Parathyroid adenoma (tissue), 2 donors: ENCODE measurements around the gene ATP9B.

Source experiments
- H2AFZ ChIP-seq: fragments of 300-600 bp; sonication (generic); one replicate; pipeline ENCODE4 v1.7.0; 2017; ENCODE audit warnings: antibody characterized with exemption, mild to moderate bottlenecking
- H3K27ac ChIP-seq: fragments of 300-600 bp; sonication (generic); one replicate; pipeline ENCODE4 v1.7.0; 2017
- H3K27me3 ChIP-seq: fragments of 300-600 bp; sonication (generic); one replicate; pipeline ENCODE4 v1.7.0; 2017; ENCODE audit warnings: low read length; ENCODE audit not compliant: control insufficient read depth, insufficient read depth
- H3K36me3 ChIP-seq: fragments of 300-600 bp; sonication (generic); one replicate; pipeline ENCODE4 v1.7.0; 2017; ENCODE audit warnings: low read length; ENCODE audit not compliant: control insufficient read depth, insufficient read depth
- H3K4me1 ChIP-seq: fragments of 300-600 bp; sonication (generic); one replicate; pipeline ENCODE4 v1.7.0; 2017; ENCODE audit warnings: control low read depth
- H3K4me2 ChIP-seq: fragments of 300-600 bp; sonication (generic); one replicate; pipeline ENCODE4 v1.7.0; 2017; ENCODE audit warnings: low read length
- H3K4me3 ChIP-seq: fragments of 300-600 bp; sonication (generic); one replicate; pipeline ENCODE4 v1.7.0; 2017; ENCODE audit warnings: low read depth, low read length
- H3K79me2 ChIP-seq: fragments of 300-600 bp; sonication (generic); one replicate; pipeline ENCODE4 v1.7.0; 2017; ENCODE audit warnings: control low read depth
- H3K9ac ChIP-seq: fragments of 300-600 bp; sonication (generic); one replicate; pipeline ENCODE4 v1.7.0; 2017; ENCODE audit warnings: mild to moderate bottlenecking
- H3K9me3 ChIP-seq: fragments of 300-600 bp; sonication (generic); one replicate; pipeline ENCODE4 v1.7.0; 2017; ENCODE audit warnings: low read length; ENCODE audit not compliant: control insufficient read depth
- CTCF ChIP-seq: fragments of 300-600 bp; sonication (generic); IDR thresholded peaks from one replicate; pipeline ENCODE4 v1.7.0; 2017; ENCODE audit warnings: antibody characterized with exemption, mild to moderate bottlenecking
- donor health status: primary hyperparathyroidism.

ATP9B gene

GRCh38 chr18:79042276-79042675 is 26.9 kb upstream of the ATP9B start:
- Histone ChIP-seq H3K27ac (no peak overlapping the region), H3K4me1 (no peaks in the 10 kb centered on the region), H3K27me3 (no peaks in the 10 kb centered on the region), H3K4me3 (no peak overlapping the region), H3K36me3 (no peaks in the 10 kb centered on the region), H3K79me2 (no peaks in the 10 kb centered on the region), H3K9ac (no peak overlapping the region), H3K4me2 (no peak overlapping the region), H3K9me3 (no peaks in the 10 kb centered on the region), H2AFZ (no peak overlapping the region)
- no peak for TF ChIP-seq CTCF

GRCh38 chr18:79043288-79043687 is 25.9 kb upstream of the ATP9B start:
- Histone ChIP-seq H3K4me2 (no peak overlapping the region), H3K4me3 (no peak overlapping the region), H3K36me3 (no peaks in the 10 kb centered on the region), H3K4me1 (no peaks in the 10 kb centered on the region), H3K27ac (no peak overlapping the region), H3K27me3 (no peaks in the 10 kb centered on the region), H3K79me2 (no peaks in the 10 kb centered on the region), H3K9ac (no peak overlapping the region), H2AFZ (no peak overlapping the region), H3K9me3 (no peaks in the 10 kb centered on the region)
- TF ChIP-seq CTCF: no peak

GRCh38 chr18:79046522-79046921 is 22.7 kb upstream of the ATP9B start:
- no peak for TF ChIP-seq CTCF
- H3K4me3 ChIP-seq: no peak overlapping the region
- H3K36me3 ChIP-seq: no peaks in the 10 kb centered on the region
- no peak overlapping the region for H3K4me2 ChIP-seq
- no peak overlapping the region for H3K27ac ChIP-seq
- no peak overlapping the region for H2AFZ ChIP-seq
- H3K9me3 ChIP-seq: no peaks in the 10 kb centered on the region
- H3K4me1 ChIP-seq: no peaks in the 10 kb centered on the region
- H3K79me2 ChIP-seq: no peaks in the 10 kb centered on the region
- H3K9ac ChIP-seq: no peak overlapping the region
- no peaks in the 10 kb centered on the region for H3K27me3 ChIP-seq

GRCh38 chr18:79047556-79048244 is 21.5 kb upstream of the ATP9B start:
- no peaks in the 10 kb centered on the region for H3K79me2 ChIP-seq
- H3K9me3 ChIP-seq: no peaks in the 10 kb centered on the region
- TF ChIP-seq CTCF: no peak
- no peak overlapping the region for H2AFZ ChIP-seq
- no peaks in the 10 kb centered on the region for H3K36me3 ChIP-seq
- H3K27me3 ChIP-seq: no peaks in the 10 kb centered on the region
- no peak overlapping the region for H3K4me2 ChIP-seq
- no peak overlapping the region for H3K9ac ChIP-seq
- H3K4me1 ChIP-seq: no peaks in the 10 kb centered on the region
- no peak overlapping the region for H3K4me3 ChIP-seq
- H3K27ac ChIP-seq: no peak overlapping the region

GRCh38 chr18:79048245-79048632 is 21.0 kb upstream of the ATP9B start:
- H2AFZ ChIP-seq: no peak overlapping the region
- no peak overlapping the region for H3K27ac ChIP-seq
- no peaks in the 10 kb centered on the region for H3K27me3 ChIP-seq
- H3K9ac ChIP-seq: no peak overlapping the region
- no peak overlapping the region for H3K4me2 ChIP-seq
- no peaks in the 10 kb centered on the region for H3K4me1 ChIP-seq
- TF ChIP-seq CTCF: no peak
- H3K9me3 ChIP-seq: no peaks in the 10 kb centered on the region
- H3K4me3 ChIP-seq: no peak overlapping the region
- no peaks in the 10 kb centered on the region for H3K79me2 ChIP-seq
- H3K36me3 ChIP-seq: no peaks in the 10 kb centered on the region
